NCI-H2029 treated with DMSO at 0.1 percent for 48 hours (cell line): ENCODE measurements around the gene INTS2.
A peak's percentile ranks its signal among the peaks of the same experiment; 100 is the strongest.
"Not testable (repeated sequence)": the region's sequence is repeated elsewhere in the genome, so short reads cannot be mapped to it uniquely, and the experiment has no call there.

Source experiments
- DNase-seq: peaks from one replicate; lab custom pipeline; 2025; lab: John Stamatoyannopoulos, UW

The INTS2 gene

GRCh38 chr17:61897548-61898180, 30.1 kb downstream of the INTS2 start:
- no peak for DNase-seq

DNA sequence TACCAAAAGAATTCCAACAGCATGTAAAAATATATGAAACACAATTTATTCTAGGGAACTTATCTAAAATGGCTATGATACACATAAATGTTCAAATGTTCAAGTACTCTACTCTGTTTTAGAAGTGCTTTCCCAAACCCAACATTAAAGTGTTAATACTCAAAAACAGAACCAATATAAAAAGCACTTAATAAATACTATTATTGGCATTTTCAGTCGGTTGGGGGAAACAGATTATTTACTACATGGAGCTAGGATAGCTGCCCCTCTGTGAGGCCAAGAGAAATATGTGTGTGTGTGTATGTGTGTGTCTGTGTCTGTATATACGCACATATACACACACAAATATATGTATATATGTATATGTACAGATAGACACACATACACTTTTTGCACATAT, 32.4 kb downstream of the INTS2 start:
- no peak for DNase-seq

- not testable (repeated sequence) for DNase-seq
Observed at GRCh38 chr17:61894310-61894709, 33.5 kb downstream of the INTS2 start.

- not testable (repeated sequence) for DNase-seq
Observed at GRCh38 chr17:61887733-61888132, 40.0 kb downstream of the INTS2 start.

DNA sequence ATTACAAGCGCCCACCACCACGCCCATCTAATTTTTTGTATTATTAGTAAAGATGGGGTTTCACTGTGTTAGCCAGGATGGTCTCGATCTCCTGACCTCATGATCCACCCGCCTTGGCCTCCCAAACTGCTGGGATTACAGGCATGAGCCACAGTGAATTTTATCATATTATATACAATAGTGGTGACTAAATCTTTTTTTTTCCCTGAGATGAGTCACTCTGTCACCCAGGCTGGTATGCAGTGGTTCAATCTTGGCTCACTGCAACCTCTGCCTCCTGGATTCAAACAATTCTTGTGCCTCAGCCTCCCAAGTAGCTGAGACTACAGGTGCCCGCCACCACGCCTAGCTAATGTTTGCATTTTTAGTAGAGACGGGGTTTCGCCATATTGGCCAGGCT, 41.9 kb downstream of the INTS2 start:
- not testable (repeated sequence) for DNase-seq

DNA sequence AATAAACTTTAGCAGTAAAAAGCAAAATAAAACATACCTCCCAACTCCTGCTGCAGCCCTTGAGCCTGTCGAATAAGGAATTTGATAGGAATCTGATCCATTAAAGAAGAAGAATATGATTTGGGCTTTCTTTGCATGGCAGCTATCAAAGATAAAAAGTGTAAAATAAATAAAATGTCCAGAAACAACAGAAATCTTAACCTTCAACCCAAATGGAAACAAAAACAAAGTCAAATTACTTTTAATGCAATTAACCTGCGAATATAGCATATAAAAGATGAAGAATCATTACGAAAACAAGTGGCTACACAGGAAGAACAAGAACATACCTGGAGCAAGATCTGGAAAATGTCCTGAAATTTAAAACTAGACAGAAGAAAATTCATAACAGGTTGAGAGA, 42.9 kb downstream of the INTS2 start:
- DNase-seq = no peak

DNA sequence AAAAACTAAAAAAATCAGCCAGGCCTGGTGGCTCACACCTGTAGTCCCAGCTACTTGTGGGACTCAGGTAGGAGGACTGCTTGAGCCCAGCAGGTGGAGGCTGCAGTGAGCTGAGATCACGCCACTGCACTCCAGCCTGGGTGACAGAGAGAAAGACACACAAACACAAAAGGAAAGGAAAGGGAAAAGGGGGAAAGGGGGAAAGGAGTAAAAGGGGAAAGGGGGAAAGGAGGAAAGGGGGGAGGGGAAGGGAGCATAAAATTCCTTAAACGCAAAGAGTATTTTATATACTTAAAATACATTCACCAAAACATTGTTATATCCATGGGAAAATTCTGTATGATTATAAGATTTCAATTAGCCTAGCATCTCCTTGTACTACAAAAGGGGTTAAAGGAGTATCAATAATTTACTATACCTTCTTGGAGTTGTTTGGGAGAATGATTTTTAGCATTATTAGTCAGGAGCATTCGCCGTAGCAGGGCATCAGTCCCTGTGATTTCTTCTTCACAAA, 47.1 kb downstream of the INTS2 start:
- DNase-seq = no peak

GRCh38 chr17:61878984-61879612, 48.7 kb downstream of the INTS2 start:
- no peak for DNase-seq

- no peak for DNase-seq
Observed at GRCh38 chr17:61878520-61878919, 49.3 kb downstream of the INTS2 start.

GRCh38 chr17:61877837-61878236, 49.9 kb downstream of the INTS2 start:
- DNase-seq = no peak

DNA sequence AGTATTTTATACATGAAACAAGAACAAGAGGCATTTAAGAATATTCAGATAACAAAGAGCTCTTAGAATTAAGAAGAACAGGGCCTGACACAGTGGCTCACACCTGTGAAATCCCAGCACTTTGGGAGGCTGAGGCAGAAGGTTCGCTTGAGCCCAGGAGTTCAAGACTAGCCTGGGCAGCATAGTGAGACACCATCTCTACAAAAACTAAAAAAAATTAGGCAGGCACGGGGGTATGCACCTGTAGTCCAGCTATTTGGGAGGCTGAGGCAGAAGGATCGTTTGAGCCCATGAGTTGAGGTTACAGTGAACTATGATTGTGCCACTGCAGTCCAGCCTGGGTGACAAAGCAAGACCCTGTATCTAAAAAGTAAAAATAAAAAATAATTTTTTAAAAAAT, 52.0 kb downstream of the INTS2 start:
- DNase-seq = no peak

DNA sequence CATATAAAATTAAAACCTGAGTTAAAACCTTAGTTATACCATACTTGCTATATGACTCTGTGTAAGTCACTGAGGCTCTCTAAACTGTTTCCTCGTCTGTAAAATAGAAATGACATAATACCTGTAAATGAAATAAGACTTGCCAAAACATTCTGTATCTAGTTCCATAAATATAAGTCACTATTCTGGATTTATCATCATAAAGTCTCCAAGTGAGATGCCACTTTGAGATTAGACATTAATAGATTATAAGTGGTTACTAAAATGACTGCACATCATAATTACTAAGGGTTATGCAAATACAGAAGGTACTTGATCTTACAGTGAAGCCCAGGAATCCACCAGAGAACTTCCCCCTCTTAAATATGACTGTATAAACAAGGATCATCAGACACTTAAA, 52.5 kb downstream of the INTS2 start:
- DNase-seq = no peak

- no peak for DNase-seq
Observed at GRCh38 chr17:61874075-61874474, 53.7 kb downstream of the INTS2 start.

GRCh38 chr17:61872099-61872498, 55.7 kb downstream of the INTS2 start:
- no peak for DNase-seq

GRCh38 chr17:61869138-61869537, 58.6 kb downstream of the INTS2 start:
- no peak for DNase-seq

DNA sequence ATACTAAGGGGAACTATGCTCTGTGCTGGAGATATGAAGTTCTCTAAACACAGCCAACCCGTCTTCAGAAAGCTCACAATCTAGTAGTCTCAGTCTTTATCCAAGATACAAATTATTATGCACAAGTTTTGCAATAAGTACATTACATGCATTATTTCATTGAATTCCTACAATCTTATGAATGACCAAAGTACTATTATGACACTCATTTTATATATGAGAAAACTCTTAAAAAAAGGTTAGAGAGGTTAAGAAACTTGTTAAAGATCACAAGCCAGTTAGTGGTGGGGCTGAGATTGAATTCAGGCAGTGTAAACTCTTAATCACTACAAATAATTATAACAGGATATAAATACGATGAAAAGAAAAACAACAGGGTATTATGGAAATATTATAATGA, 59.7 kb downstream of the INTS2 start:
- DNase-seq = no peak

DNA sequence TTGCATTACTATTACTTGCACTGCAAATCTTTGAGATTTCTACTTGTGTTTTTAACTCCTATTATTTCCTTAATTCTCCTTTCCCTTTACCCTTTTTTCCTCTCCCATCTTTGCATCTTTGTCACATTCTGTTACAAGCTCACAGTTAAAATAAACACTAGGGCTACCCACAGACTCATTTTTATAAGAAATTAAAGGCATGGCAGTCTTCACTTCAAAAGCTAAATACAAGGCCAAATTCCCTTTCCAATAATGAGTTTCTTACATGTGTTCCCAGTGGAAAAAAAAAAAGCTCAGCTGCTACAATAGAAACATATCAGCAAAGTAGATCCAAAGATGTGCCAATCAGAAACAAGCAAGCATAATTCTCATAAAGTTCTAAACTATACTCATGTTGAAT, 60.7 kb downstream of the INTS2 start:
- no peak for DNase-seq

GRCh38 chr17:61863801-61864126, 64.0 kb downstream of the INTS2 start:
- DNase-seq = no peak

- peak; percentile 66 for DNase-seq
Observed at GRCh38 chr17:61862975-61863800, 64.6 kb downstream of the INTS2 start, which contains the start of gene BRIP1. Gene BRIP1, minus strand, starts transcription at chr17:61863528. Its CDS starts 1,989 bp downstream, at chr17:61861539.

GRCh38 chr17:61862105-61862574, 65.6 kb downstream of the INTS2 start:
- no peak for DNase-seq

- not testable (repeated sequence) for DNase-seq
Observed at GRCh38 chr17:61860397-61860796, 67.4 kb downstream of the INTS2 start.

- DNase-seq = no peak
Observed at GRCh38 chr17:61856035-61856434, 71.7 kb downstream of the INTS2 start.

- no peak for DNase-seq
Observed at GRCh38 chr17:61852857-61853256, 74.9 kb downstream of the INTS2 start.
